H1 (cell line): Measurements from ENCODE around the gene STK39. TPM values are rescaled to one million over a fixed set of nuclear protein-coding genes. Genes with fewer than 3 reads are reported as not detected.

Experiments used
- SP2 ChIP-seq: IDR thresholded peaks from 2 replicates; pipeline ENCODE4 v1.6.1; 2012; ENCODE audit warnings: mild to moderate bottlenecking, low read length, inconsistent platforms
- polyA plus RNA-seq, 7 experiments: library from polyadenylated mRNA; depleted of rRNA in 3 of 7; stranded (reverse) in 5 of 7; unstranded in 2 of 7; fragments of >200 nt in 5 of 7; fragments of 200-250 nt in 2 of 7; gene quantifications; 1 replicate in 5 of 7; 2 replicates in 1 of 7; 4 replicates in 1 of 7; pipeline versions ENCODE4 v1.2.1 to v1.2.3, GENCODE V29; 2011 to 2013; ENCODE audit warnings: missing spikeins in 2 of 7, mixed read lengths in 2 of 7
- total RNA-seq: library from RNA; stranded (reverse); fragmentation: NEBNext Ultra II Directional; extraction: Animal tissue kit (Norgen Biotek cat#: 25700); gene quantifications from 2 replicates; pipeline ENCODE4 v1.2.1, GENCODE V29; 2021

The STK39 gene
- total and polyA plus RNA-seq, 2 of the 8 experiments (the other 6 are each of a cell fraction or from before 2014, with no cell fraction given): 13.7 to 23.8 TPM

GRCh38 chr2:168178520-168179324 is 68.7 kb downstream of the STK39 start (continued):
- no peak for TF ChIP-seq SP2
